H9 (cell line): Measurements from ENCODE around the gene MDFI. TPM values are rescaled to one million over a fixed set of nuclear protein-coding genes. Genes with fewer than 3 reads are reported as not detected.
A peak's percentile ranks its signal among the peaks of the same experiment; 100 is the strongest.

Experiments
- DNase-seq: peaks from one replicate; pipeline ENCODE4 v3.0.0-alpha.2; 2017
- H2AFZ ChIP-seq: one replicate; pipeline ENCODE4 v1.6.1; 2013; ENCODE audit warnings: mild to moderate bottlenecking, low read length, control low read depth, moderate library complexity
- H2AK5ac ChIP-seq: 2 replicates; pipeline ENCODE4 v1.6.1; 2013; ENCODE audit warnings: low read length, control low read depth, mixed read lengths; ENCODE audit not compliant: insufficient read length
- H2BK120ac ChIP-seq: one replicate; pipeline ENCODE4 v1.6.1; 2013; ENCODE audit warnings: low read depth, mild to moderate bottlenecking, low read length, control low read depth, inconsistent platforms; ENCODE audit not compliant: poor library complexity, severe bottlenecking
- H2BK12ac ChIP-seq: 2 replicates; pipeline ENCODE4 v1.6.1; 2013; ENCODE audit warnings: low read length, control low read depth, mixed read lengths, low read depth; ENCODE audit not compliant: insufficient read length
- H2BK15ac ChIP-seq: 2 replicates; pipeline ENCODE4 v1.6.1; 2013; ENCODE audit warnings: low read depth, low read length, control low read depth
- H2BK20ac ChIP-seq: one replicate; pipeline ENCODE4 v1.6.1; 2013; ENCODE audit warnings: low read depth, mild to moderate bottlenecking, low read length, control low read depth, inconsistent platforms; ENCODE audit not compliant: poor library complexity, severe bottlenecking
- H2BK5ac ChIP-seq: 2 replicates; pipeline ENCODE4 v1.6.1; 2013; ENCODE audit warnings: low read length, control low read depth, mixed read lengths; ENCODE audit not compliant: insufficient read length
- H3K14ac ChIP-seq: 2 replicates; pipeline ENCODE4 v1.6.1; 2013; ENCODE audit warnings: low read length, control low read depth; ENCODE audit not compliant: insufficient read depth
- H3K18ac ChIP-seq: 2 replicates; pipeline ENCODE4 v1.6.1; 2013; ENCODE audit warnings: low read depth, mild to moderate bottlenecking, mixed read lengths, low read length, control low read depth; ENCODE audit not compliant: insufficient read length
- H3K23ac ChIP-seq: 2 replicates; pipeline ENCODE4 v1.6.1; 2013; ENCODE audit warnings: low read length, control low read depth, mixed read lengths, low read depth; ENCODE audit not compliant: insufficient read length
- H3K23me2 ChIP-seq: 2 replicates; pipeline ENCODE4 v1.6.1; 2013; ENCODE audit warnings: low read depth, mild to moderate bottlenecking, mixed read lengths, low read length, control low read depth; ENCODE audit not compliant: insufficient read length, poor library complexity, severe bottlenecking
- H3K27ac ChIP-seq: 2 replicates; pipeline ENCODE4 v1.5.1; 2013; ENCODE audit warnings: low read length, control low read depth, mixed read lengths, low read depth; ENCODE audit not compliant: insufficient read length
- H3K27me3 ChIP-seq: 2 replicates; pipeline ENCODE4 v1.6.1; 2013; ENCODE audit warnings: low read length, control low read depth, inconsistent platforms; ENCODE audit not compliant: insufficient read depth
- H3K4ac ChIP-seq: 2 replicates; pipeline ENCODE4 v1.6.1; 2013; ENCODE audit warnings: low read depth, mild to moderate bottlenecking, control low read depth, inconsistent platforms, low read length, moderate library complexity
- H3K4me1 ChIP-seq: 2 replicates; pipeline ENCODE4 v1.6.1; 2013; ENCODE audit warnings: low read length, control low read depth, inconsistent platforms; ENCODE audit not compliant: insufficient read depth
- H3K4me2 ChIP-seq: 2 replicates; pipeline ENCODE4 v1.6.1; 2013; ENCODE audit warnings: low read length, control low read depth, mixed read lengths; ENCODE audit not compliant: insufficient read length, insufficient read depth
- H3K56ac ChIP-seq: 2 replicates; pipeline ENCODE4 v1.6.1; 2013; ENCODE audit warnings: low read depth, mild to moderate bottlenecking, mixed read lengths, low read length, control low read depth; ENCODE audit not compliant: insufficient read length
- H3K79me1 ChIP-seq: 2 replicates; pipeline ENCODE4 v1.6.1; 2013; ENCODE audit warnings: low read depth, mild to moderate bottlenecking, moderate library complexity, low read length, control low read depth, inconsistent platforms; ENCODE audit not compliant: insufficient read depth, poor library complexity, severe bottlenecking
- H3K79me2 ChIP-seq: 2 replicates; pipeline ENCODE4 v1.6.1; 2013; ENCODE audit warnings: low read length, control low read depth, inconsistent platforms; ENCODE audit not compliant: insufficient read depth
- H3K9ac ChIP-seq: 2 replicates; pipeline ENCODE4 v1.6.1; 2013; ENCODE audit warnings: low read length, control low read depth, mixed read lengths; ENCODE audit not compliant: insufficient read length; ENCODE audit errors: extremely low read depth
- H3K9me3 ChIP-seq: one replicate; pipeline ENCODE4 v1.6.1; 2013; ENCODE audit warnings: low read depth, low read length, inconsistent platforms; ENCODE audit not compliant: control insufficient read depth
- H3T11ph ChIP-seq: one replicate; pipeline ENCODE4 v1.6.1; 2013; ENCODE audit warnings: mild to moderate bottlenecking, low read length, control low read depth, inconsistent platforms
- H4K20me1 ChIP-seq: one replicate; pipeline ENCODE4 v1.6.1; 2013; ENCODE audit not compliant: control insufficient read depth, insufficient read length, insufficient read depth
- H4K5ac ChIP-seq: 2 replicates; pipeline ENCODE4 v1.6.1; 2013; ENCODE audit warnings: low read depth, mild to moderate bottlenecking, mixed read lengths, low read length, control low read depth; ENCODE audit not compliant: insufficient read length
- H4K8ac ChIP-seq: replicated peaks from 2 replicates; pipeline ENCODE4 v1.6.1; 2013; ENCODE audit warnings: low read length, control low read depth, mixed read lengths, low read depth; ENCODE audit not compliant: insufficient read length
- H4K91ac ChIP-seq: 2 replicates; pipeline ENCODE4 v1.6.1; 2013; ENCODE audit warnings: low read depth, mild to moderate bottlenecking, moderate library complexity, mixed read lengths, low read length, control low read depth; ENCODE audit not compliant: insufficient read length
- H3K27ac Mint-ChIP-seq, 3 experiments: 2 replicates in 2 of 3; 3 replicates in 1 of 3; pipeline ENCODE4 v1.8.0; 2020 to 2021; ENCODE audit warnings: mixed read lengths in 3 of 3, mild to moderate bottlenecking in 1 of 3, moderate library complexity in 1 of 3
- H3K27me3 Mint-ChIP-seq: 2 replicates; pipeline ENCODE4 v1.8.0; 2021; ENCODE audit warnings: low read depth, mild to moderate bottlenecking, moderate library complexity, mixed read lengths
- H3K36me3 Mint-ChIP-seq, 3 experiments: 2 replicates in 2 of 3; 3 replicates in 1 of 3; pipeline ENCODE4 v1.8.0; 2020 to 2021; ENCODE audit warnings: low read depth in 3 of 3, mixed read lengths in 3 of 3; ENCODE audit not compliant: insufficient read depth in 1 of 3
- H3K4me1 Mint-ChIP-seq, 2 experiments: 2 replicates each; pipeline ENCODE4 v1.8.0; 2020; ENCODE audit warnings: mixed read lengths in 2 of 2
- H3K4me3 Mint-ChIP-seq, 2 experiments: 2 replicates in 1 of 2; 3 replicates in 1 of 2; pipeline ENCODE4 v1.8.0; 2020 to 2021; ENCODE audit warnings: mild to moderate bottlenecking in 2 of 2, mixed read lengths in 2 of 2, moderate library complexity in 1 of 2
- H3K9me3 Mint-ChIP-seq, 2 experiments: 2 replicates in 1 of 2; 3 replicates in 1 of 2; pipeline ENCODE4 v1.8.0; 2020; ENCODE audit warnings: mild to moderate bottlenecking in 2 of 2, mixed read lengths in 2 of 2, moderate library complexity in 1 of 2
- WGBS: extraction: QIAGEN DNeasy Blood & Tissue Kit; methylation state at CpG from one replicate; pipeline ENCODE4 v1.1.7; 2013; ENCODE audit warnings: missing lambda C conversion rate, low lambda C conversion rate, mixed read lengths; ENCODE audit not compliant: insufficient read length; ENCODE audit errors: extremely low coverage; 5-methylcytosine and 5-hydroxymethylcytosine counted together
- total RNA-seq: library from RNA; stranded (reverse); gene quantifications from 2 replicates; pipeline ENCODE4 v1.2.1, GENCODE V29; 2021
- TF ChIP-seq, protein P1 (sequence below): fragments of 200-600 bp; sonication (generic); conservative IDR thresholded peaks from 3 replicates; pipeline ENCODE4 v1.8.0; 2021; ENCODE audit warnings: antibody characterized with exemption, mild to moderate bottlenecking

MDFI gene
- total RNA-seq, 1 experiment from 2014 or later = 45.0 TPM

DNA sequence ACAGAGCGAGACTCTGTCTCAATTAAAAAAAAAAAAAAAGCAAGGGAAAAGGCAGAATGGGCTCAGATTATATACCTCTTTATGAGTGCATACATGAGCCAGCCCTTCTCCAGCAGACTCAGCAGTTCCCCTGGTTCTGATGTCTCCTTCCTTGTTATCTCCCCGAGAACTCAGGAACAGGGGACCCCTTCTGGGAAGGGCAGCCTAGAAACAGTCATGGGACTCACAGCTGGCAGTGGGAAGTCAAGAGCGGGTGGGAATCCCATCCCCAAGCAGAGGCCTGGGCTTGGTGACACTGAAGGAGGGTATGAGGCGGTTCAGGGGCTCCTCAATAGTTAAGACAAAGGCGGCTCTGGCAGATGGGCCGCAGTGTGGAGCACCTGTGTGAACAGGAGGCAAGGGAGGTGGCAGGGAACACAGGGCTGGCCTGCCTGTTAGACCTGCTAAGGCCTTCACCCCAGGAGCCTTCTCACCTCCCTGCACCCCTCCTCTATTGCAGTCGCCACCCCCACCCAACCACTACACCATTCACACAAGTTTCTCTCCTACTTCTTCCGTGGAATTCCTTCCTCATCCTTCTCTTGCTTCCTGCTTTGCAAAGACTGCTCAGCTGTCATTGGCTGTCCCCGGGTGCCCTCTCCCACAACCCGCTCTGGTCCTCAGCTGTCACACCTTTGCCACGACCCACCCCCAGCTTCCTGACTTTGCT, 29.7 kb upstream of the MDFI start:
- peak overlapping the region in 1 of 3 experiments; percentile 69; a peak in 1 of 7 replicates for H3K27ac Mint-ChIP-seq

More for the DNA sequence above, 29.7 kb upstream of the MDFI start:
- no peak overlapping the region for H3T11ph ChIP-seq
- H3K79me2 ChIP-seq = no peaks in the 10 kb centered on the region
- H4K5ac ChIP-seq = no peak overlapping the region
- no peak overlapping the region for H2BK120ac ChIP-seq
- H2BK12ac ChIP-seq = no peak overlapping the region
- H3K4me2 ChIP-seq = no peak overlapping the region
- no peak overlapping the region for H2BK5ac ChIP-seq
- TF ChIP-seq, protein P1, sequence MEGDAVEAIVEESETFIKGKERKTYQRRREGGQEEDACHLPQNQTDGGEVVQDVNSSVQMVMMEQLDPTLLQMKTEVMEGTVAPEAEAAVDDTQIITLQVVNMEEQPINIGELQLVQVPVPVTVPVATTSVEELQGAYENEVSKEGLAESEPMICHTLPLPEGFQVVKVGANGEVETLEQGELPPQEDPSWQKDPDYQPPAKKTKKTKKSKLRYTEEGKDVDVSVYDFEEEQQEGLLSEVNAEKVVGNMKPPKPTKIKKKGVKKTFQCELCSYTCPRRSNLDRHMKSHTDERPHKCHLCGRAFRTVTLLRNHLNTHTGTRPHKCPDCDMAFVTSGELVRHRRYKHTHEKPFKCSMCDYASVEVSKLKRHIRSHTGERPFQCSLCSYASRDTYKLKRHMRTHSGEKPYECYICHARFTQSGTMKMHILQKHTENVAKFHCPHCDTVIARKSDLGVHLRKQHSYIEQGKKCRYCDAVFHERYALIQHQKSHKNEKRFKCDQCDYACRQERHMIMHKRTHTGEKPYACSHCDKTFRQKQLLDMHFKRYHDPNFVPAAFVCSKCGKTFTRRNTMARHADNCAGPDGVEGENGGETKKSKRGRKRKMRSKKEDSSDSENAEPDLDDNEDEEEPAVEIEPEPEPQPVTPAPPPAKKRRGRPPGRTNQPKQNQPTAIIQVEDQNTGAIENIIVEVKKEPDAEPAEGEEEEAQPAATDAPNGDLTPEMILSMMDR = no peak
- H3K23me2 ChIP-seq = no peaks in the 10 kb centered on the region
- no peak overlapping the region for H3K9ac ChIP-seq
- no peak overlapping the region for H3K27ac ChIP-seq
- H3K23ac ChIP-seq = no peak overlapping the region
- H3K4me3 Mint-ChIP-seq = no peak overlapping the region
- no peak for DNase-seq
- H3K56ac ChIP-seq = no peak overlapping the region
- no peak overlapping the region for H2BK15ac ChIP-seq
- H3K36me3 Mint-ChIP-seq = peaks cover 5 to 11% (median 7%) of the 10 kb centered on the region in 3 experiments
- H3K14ac ChIP-seq = no peak overlapping the region
- no peak overlapping the region for H3K4ac ChIP-seq
- peaks cover 4% of the 10 kb centered on the region for H3K9me3 ChIP-seq
- no peaks in the 10 kb centered on the region for H3K4me1 ChIP-seq
- H2AK5ac ChIP-seq = no peak overlapping the region
- H2AFZ ChIP-seq = no peak overlapping the region
- peaks cover 12 to 19% of the 10 kb centered on the region in 2 experiments for H3K9me3 Mint-ChIP-seq
- no peak overlapping the region for H2BK20ac ChIP-seq
- H4K91ac ChIP-seq = no peak overlapping the region
- no peak overlapping the region for H3K18ac ChIP-seq
- peaks cover 11% of the 10 kb centered on the region for H3K27me3 Mint-ChIP-seq
- no peaks in the 10 kb centered on the region for H3K27me3 ChIP-seq
- H4K8ac ChIP-seq = no peak overlapping the region
- H4K20me1 ChIP-seq = no peaks in the 10 kb centered on the region
- peaks cover 0 to 11% of the 10 kb centered on the region in 2 experiments; a peak in 2 of 4 replicates for H3K4me1 Mint-ChIP-seq
- no CpG with 5 or more reads among the region's 11 CpGs for WGBS
- H3K79me1 ChIP-seq = no peaks in the 10 kb centered on the region
